HepG2 (cell line): ENCODE results near the gene GNB3. TPM values are rescaled to one million over a fixed set of nuclear protein-coding genes. Genes with fewer than 3 reads are reported as not detected.

Experiments used
- ATM ChIP-seq: fragments of 450-650 bp; IDR thresholded peaks from 2 replicates; pipeline ENCODE4 v1.7.1; 2017; ENCODE audit warnings: mild to moderate bottlenecking, borderline replicate concordance
- BORCS8-MEF2B ChIP-seq: sonication (generic); formaldehyde crosslinking; IDR thresholded peaks from 2 replicates; pipeline ENCODE4 v1.8.0; 2022; ENCODE audit warnings: mild to moderate bottlenecking, missing genetic modification reagents
- CHCHD3 ChIP-seq: sonication (generic); formaldehyde crosslinking; IDR thresholded peaks from 2 replicates; pipeline ENCODE4 v1.8.0; 2022; ENCODE audit warnings: mild to moderate bottlenecking, missing genetic modification reagents, moderate library complexity
- GATA4 ChIP-seq: sonication (generic); IDR thresholded peaks from 2 replicates; pipeline ENCODE4 v1.6.1; 2016; ENCODE audit warnings: antibody characterized with exemption, low read depth, borderline replicate concordance
- HMGXB4 ChIP-seq, 2 experiments: sonication (generic) in 1 of 2; formaldehyde crosslinking in 1 of 2; IDR thresholded peaks; 2 replicates each; pipeline versions ENCODE4 v1.4.0 to v1.6.1; 2018 to 2020; ENCODE audit warnings: missing genetic modification reagents in 2 of 2, borderline replicate concordance in 1 of 2, low read depth in 1 of 2, mild to moderate bottlenecking in 1 of 2, missing biosample characterization in 1 of 2
- ISL2 ChIP-seq: sonication (generic); formaldehyde crosslinking; IDR thresholded peaks from 2 replicates; pipeline ENCODE4 v1.5.0; 2020; ENCODE audit warnings: missing genetic modification reagents
- JUNB ChIP-seq: sonication (generic); formaldehyde crosslinking; IDR thresholded peaks from 2 replicates; pipeline ENCODE4 v1.8.0; 2022; ENCODE audit warnings: missing genetic modification reagents, mild to moderate bottlenecking, borderline replicate concordance
- RNF219 ChIP-seq: sonication (generic); formaldehyde crosslinking; IDR thresholded peaks from 2 replicates; pipeline ENCODE4 v1.5.0; 2020; ENCODE audit warnings: mild to moderate bottlenecking, missing genetic modification reagents
- SIN3A ChIP-seq: IDR thresholded peaks from 2 replicates; pipeline ENCODE4 v1.6.1; 2011; ENCODE audit warnings: low read depth, mild to moderate bottlenecking, control low read depth, low read length, borderline replicate concordance
- SKI ChIP-seq: fragments of 450-650 bp; IDR thresholded peaks from one replicate; pipeline ENCODE4 v1.6.1; 2018; ENCODE audit warnings: mild to moderate bottlenecking; ENCODE audit not compliant: partially characterized antibody
- YEATS4 ChIP-seq: sonication (generic); formaldehyde crosslinking; IDR thresholded peaks from 2 replicates; pipeline ENCODE4 v1.4.0; 2020; ENCODE audit warnings: missing genetic modification reagents, borderline replicate concordance
- ZNF274 ChIP-seq: sonication (generic); formaldehyde crosslinking; IDR thresholded peaks from 2 replicates; pipeline ENCODE4 v1.5.1; 2020; ENCODE audit warnings: mild to moderate bottlenecking, missing genetic modification reagents
- ZNF280D ChIP-seq: sonication (generic); formaldehyde crosslinking; IDR thresholded peaks from 2 replicates; pipeline ENCODE4 v1.5.1; 2020; ENCODE audit warnings: mild to moderate bottlenecking, missing genetic modification reagents
- ZNF296 ChIP-seq: sonication (generic); formaldehyde crosslinking; conservative IDR thresholded peaks from 2 replicates; pipeline ENCODE4 v1.5.0; 2020; ENCODE audit warnings: mild to moderate bottlenecking, missing genetic modification reagents
- ZNF34 ChIP-seq: sonication (generic); formaldehyde crosslinking; IDR thresholded peaks from 2 replicates; pipeline ENCODE4 v1.4.0; 2020; ENCODE audit warnings: mild to moderate bottlenecking, missing genetic modification reagents, borderline replicate concordance
- ZNF350 ChIP-seq: sonication (generic); formaldehyde crosslinking; IDR thresholded peaks from 2 replicates; pipeline ENCODE4 v1.4.0; 2020; ENCODE audit warnings: mild to moderate bottlenecking, low read depth, missing genetic modification reagents, borderline replicate concordance
- ZNF615 ChIP-seq: sonication (generic); formaldehyde crosslinking; IDR thresholded peaks from 2 replicates; pipeline ENCODE4 v1.5.0; 2020; ENCODE audit warnings: mild to moderate bottlenecking, missing genetic modification reagents, borderline replicate concordance
- ZNF775 ChIP-seq: sonication (generic); formaldehyde crosslinking; IDR thresholded peaks from 2 replicates; pipeline ENCODE4 v1.4.0; 2020; ENCODE audit warnings: missing genetic modification reagents, mild to moderate bottlenecking, moderate library complexity, borderline replicate concordance
- polyA plus RNA-seq, 8 experiments: library from polyadenylated mRNA; depleted of rRNA in 3 of 8; stranded (reverse) in 7 of 8; unstranded in 1 of 8; fragments of >200 nt; fragmentation: Illumina TruSeq in 4 of 8; extraction: Trizol in 4 of 8; gene quantifications; 2 replicates each; pipeline versions ENCODE4 v1.2.1 to v1.2.3, GENCODE V29; 2011 to 2016; ENCODE audit warnings: low read depth in 4 of 8, missing spikeins in 1 of 8, mixed read lengths in 1 of 8; ENCODE audit not compliant: insufficient read depth in 1 of 8
- total RNA-seq, 5 experiments: library from RNA; depleted of rRNA; stranded (reverse); fragments of >200 nt; fragmentation: Illumina TruSeq; extraction: Trizol; gene quantifications; 2 replicates each; pipeline ENCODE4 v1.2.3, GENCODE V29; 2016; ENCODE audit warnings: low read depth in 1 of 5
- TF ChIP-seq, protein P1 (sequence below): sonication (generic); formaldehyde crosslinking; conservative IDR thresholded peaks from 2 replicates; pipeline ENCODE4 v1.4.0; 2020; ENCODE audit warnings: missing genetic modification reagents

The GNB3 gene
- total and polyA plus RNA-seq, 2 of the 13 experiments (the other 11 are each of a cell fraction or from before 2014, with no cell fraction given), result 1.3 to 3.6 TPM

DNA sequence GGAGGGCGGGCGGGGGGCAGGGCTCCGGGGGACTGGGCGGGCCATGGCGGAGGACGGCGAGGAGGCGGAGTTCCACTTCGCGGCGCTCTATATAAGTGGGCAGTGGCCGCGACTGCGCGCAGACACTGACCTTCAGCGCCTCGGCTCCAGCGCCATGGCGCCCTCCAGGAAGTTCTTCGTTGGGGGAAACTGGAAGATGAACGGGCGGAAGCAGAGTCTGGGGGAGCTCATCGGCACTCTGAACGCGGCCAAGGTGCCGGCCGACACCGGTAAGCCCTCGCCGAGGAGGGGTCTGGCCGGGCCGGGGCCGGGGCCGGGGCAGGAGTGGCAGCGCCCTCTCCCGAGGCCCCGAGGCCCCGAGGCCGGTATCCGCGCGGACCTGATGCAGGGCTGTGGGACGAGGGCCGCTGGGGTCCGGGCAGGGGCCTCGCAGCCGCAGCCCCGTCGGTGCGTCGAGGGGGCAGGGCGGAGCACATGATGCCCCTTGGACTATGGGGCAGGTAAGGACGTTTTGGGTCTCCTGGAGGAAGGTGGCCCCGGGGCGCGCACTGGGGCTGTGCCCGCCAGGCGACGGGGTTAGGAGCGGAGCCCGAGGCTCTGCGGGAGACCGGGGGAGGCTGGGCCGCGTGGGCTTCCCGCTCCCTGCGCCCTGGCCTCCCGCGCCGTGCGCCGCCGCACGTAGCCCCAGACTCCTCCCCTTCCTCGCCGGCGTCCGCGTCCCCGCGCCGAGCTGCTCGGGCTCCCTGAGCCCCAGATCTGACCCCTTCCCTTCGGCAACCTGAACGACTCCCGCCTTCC, 26.9 kb downstream of the GNB3 start, which contains the start of gene TPI1 (continued):
- no peak for TF ChIP-seq ZNF280D (CRISPR knock-in tag)
- TF ChIP-seq ZNF350, result no peak
- no peak for TF ChIP-seq ZNF615
- peak; percentile 85 for TF ChIP-seq BORCS8-MEF2B (CRISPR knock-in tag)
- peak; percentile 66 for TF ChIP-seq YEATS4
- TF ChIP-seq ATM, result no peak
- peak; percentile 56; the same call in 1 of the 2 replicates for TF ChIP-seq SIN3A
- 0 out of 2 replicates have a peak, but pooled peaks have one; percentile 36 for TF ChIP-seq ZNF296 (CRISPR knock-in tag)
- TF ChIP-seq GATA4, result peak; percentile 80; the same call in 1 of the 2 replicates
- TF ChIP-seq RNF219 (CRISPR knock-in tag), result no peak
- no peak; the same call in 1 of the 2 replicates for TF ChIP-seq ISL2
- TF ChIP-seq ZNF34 (CRISPR knock-in tag), result no peak
- TF ChIP-seq ZNF775 (CRISPR knock-in tag), result no peak
- TF ChIP-seq HMGXB4 (CRISPR knock-in tag; IDR thresholded peaks at IDR 0.05; ENCODE audit: borderline replicate concordance in 1 of 2, low read depth in 1 of 2), result peak; percentile 48 to 76; a peak in 3 of 4 replicates
- TF ChIP-seq SKI, result peak; percentile 15
- TF ChIP-seq CHCHD3, result peak; percentile 43; the same call in 1 of the 2 replicates
- TF ChIP-seq, protein P1, sequence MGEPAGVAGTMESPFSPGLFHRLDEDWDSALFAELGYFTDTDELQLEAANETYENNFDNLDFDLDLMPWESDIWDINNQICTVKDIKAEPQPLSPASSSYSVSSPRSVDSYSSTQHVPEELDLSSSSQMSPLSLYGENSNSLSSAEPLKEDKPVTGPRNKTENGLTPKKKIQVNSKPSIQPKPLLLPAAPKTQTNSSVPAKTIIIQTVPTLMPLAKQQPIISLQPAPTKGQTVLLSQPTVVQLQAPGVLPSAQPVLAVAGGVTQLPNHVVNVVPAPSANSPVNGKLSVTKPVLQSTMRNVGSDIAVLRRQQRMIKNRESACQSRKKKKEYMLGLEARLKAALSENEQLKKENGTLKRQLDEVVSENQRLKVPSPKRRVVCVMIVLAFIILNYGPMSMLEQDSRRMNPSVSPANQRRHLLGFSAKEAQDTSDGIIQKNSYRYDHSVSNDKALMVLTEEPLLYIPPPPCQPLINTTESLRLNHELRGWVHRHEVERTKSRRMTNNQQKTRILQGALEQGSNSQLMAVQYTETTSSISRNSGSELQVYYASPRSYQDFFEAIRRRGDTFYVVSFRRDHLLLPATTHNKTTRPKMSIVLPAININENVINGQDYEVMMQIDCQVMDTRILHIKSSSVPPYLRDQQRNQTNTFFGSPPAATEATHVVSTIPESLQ, result peak; percentile 87; the same call in 1 of the 2 replicates
- TF ChIP-seq ZNF274 (CRISPR knock-in tag), result no peak
- TF ChIP-seq JUNB (CRISPR knock-in tag), result 0 out of 2 replicates have a peak, but pooled peaks have one; percentile 61
